Stimulated activated CD4-positive, alpha-beta T cell treated with anti-CD3 and anti-CD28 coated beads, TNF-alpha, amount 100 ng/mL, for 24 hours (primary cell): ENCODE data around the gene IFT81.
A peak's percentile ranks its signal among the peaks of the same experiment; 100 is the strongest.
"Not testable (repeated sequence)": the region's sequence is repeated elsewhere in the genome, so short reads cannot be mapped to it uniquely, and the experiment has no call there.

Experiments
- DNase-seq, 3 experiments: peaks; one replicate each; pipeline ENCODE4 v3.0.0-alpha.2; 2020; ENCODE audit warnings: low read depth in 3 of 3

The IFT81 gene

DNA sequence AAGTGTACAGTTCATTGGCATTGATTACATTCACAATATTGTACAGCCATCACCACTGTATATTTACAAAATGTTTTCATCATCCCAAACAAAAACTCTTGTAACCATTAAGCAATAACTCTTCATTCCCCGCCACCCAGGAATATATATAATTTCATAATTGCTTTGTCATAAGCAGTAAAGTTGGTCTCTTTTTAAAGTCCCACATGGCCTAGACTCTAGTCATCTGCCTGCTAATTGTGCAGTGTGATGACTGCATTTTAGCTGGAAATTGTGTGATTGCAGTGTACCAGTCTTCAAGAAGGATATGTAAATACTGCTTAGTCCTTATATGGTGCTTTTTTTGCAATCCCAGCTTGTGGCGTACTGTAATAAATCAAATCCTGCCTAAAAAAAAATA is 81.8 kb downstream of the IFT81 start:
- DNase-seq = no peak

DNA sequence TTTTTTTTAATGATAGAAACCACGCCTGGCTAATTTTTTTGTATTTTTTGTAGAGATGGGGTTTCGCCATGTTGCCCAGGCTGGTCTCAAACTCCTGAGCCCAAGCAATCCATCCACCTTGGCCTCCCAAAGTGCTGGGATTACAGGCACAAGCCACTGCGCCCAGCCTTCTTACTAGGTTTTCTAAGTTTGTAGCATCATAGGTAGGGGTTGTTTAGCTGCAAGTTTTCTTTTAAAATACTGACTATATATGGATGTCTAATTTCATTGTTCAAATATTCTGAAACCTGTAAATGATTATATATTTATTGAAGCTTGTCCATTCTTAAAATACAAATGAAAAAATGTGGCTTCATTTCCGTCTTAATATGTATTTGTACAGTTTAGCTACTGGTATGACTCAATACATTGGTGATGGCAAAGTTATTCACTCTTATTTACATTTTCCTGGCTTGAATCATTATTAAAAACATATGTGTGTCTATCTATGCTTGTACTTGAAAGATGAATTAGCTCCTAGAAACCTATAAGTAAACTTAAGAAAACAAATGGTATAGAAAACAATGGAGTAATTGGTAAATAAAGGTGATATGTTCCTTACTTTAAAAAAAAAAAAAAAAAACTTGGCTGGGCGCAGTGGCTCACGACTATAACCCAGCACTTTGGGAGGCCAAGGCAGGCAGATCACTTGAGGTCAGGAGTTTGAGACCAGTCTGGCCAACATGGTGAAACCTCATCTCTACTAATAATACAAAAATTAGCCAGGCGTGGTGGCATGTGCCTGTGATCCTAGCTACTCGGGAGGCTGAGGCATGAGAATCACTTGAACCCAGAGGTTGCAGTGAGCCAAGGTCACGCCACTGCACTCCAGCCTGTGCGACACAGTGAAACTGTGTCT is 87.7 kb downstream of the IFT81 start:
- DNase-seq = not testable (repeated sequence)

DNA sequence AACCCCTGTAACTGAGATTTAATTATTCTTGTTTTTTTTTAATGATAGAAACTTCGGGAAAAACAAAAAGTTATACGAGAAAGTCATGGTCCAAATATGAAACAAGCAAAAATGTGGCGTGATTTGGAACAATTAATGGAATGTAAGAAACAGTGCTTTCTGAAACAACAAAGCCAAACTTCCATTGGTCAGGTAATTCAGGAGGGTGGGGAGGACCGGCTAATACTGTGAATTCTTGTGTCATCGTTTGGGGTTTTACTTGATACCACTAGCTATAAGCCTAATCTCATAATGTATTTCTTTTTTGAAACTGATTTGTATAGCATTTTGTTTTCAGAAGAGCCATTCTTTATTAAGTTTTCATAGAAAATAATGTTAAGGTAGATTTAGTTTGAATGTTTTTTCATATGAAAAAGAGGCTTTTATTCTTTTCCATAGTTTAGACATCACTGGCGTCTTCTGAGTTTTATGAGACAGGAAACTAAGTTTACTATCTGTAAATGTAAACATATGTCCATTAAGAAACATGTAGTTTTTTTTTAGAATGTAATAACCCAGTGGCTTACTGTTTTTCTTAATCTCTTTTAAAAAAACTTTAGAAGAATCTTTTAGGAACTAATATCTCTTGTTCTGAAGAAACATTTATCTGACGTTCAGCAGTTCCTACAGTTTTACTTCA is 94.0 kb downstream of the IFT81 start:
- DNase-seq = no peak

DNA sequence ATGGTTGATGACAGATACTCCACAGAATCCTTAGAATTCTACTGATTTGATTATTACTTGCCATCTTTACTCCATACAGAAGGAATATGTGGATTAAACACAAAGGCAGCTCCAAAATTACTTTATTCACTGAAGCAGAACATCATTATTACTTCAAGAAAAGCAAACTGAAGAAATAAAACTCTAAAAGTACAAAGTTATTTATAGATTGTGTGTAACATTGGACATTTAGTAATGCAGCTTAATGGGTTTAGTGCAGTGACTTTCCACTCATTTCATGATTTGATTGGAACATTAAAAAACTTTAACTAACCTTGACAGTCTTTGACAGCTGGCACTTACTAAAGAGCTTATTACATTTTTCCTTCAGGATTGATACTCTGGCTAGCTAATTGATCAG is 97.9 kb downstream of the IFT81 start:
- DNase-seq = no peak

DNA sequence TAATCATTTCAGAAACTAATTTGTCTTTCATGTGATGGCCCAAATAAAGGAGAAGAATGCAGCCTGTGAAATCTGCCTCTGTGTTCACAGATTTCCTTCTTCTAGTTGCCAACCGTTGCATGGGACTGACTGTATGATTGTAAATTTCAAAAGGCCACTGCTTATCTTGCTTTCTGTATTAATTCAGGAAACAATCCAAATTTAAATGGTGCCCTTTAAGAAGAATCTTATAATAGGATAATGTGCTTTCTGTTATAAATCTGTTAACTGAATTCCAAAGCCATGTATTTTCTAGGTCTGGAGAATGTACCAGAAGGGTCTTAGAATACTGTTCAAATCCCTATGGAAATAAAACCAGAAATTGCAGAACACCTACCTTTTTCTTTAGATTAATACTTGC is 98.3 kb downstream of the IFT81 start:
- no peak for DNase-seq

DNA sequence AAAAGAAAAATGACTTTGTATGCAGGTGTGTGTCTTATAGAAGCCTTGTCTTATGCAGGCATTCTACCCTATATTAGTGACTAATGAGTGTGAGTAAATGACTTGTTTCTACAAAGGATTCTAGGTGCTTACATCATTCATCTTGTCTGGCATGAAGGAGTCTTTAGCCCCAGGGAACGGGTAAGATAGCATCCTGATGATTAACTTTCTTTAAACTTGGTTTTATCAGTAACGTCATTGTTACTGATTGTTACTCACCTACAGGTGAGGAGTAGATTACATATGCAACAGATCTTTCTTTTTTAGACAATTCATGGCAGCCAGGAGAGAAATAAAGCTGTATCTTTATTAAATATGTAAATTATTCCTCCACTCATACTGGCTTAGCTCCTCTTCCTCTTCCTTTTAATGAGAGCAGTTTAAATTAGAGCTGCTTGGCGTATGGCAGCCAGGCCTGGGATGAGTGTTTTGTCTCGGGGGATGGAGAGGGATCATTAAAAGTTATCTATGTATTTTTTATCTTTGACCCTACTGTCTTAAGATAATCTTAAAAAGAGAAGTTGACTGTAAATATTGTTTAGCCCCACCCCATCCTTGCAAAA is 99.7 kb downstream of the IFT81 start:
- DNase-seq = no peak

DNA sequence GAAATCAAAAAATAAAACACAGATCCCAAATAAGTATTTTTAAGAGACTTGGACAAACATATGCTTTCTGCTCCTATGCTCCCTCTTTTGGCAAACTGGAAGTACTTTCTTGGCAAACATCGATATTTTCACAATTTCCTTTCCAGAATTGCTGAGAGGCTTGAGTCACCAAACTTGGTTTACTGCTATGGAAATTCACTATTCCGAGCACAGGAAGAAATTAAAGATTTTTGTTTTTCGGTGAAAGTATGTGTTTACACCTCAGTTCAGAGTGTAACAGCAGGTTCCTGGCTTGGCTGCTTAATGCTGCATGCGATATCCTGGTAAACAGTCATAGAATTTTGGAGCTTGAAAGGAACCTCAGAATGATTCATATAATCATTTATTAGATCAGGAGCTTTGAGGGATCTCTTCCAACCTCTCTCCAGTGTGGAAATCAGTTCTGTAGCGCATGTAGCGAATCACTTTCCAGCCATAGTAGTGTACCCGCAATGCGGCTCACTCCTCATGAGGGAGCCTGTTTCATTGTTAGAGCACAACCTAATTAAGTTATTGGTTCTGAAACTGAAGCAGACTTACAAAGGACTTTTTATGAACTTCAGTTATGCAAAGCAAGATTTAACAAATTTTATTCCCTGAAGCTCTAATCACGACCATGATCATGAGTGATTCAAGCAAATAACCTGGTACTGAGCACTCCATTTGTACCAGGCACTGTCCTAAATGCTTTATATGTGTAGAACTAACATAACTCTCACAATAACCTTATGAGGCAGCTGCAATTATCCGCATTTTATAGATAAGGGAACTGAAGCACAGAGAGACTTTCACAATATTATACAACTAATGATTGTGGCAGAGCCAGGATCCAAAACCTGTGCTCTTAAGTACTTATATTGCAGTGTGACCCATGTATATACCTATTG is 100.5 kb downstream of the IFT81 start:
- no peak for DNase-seq

DNA sequence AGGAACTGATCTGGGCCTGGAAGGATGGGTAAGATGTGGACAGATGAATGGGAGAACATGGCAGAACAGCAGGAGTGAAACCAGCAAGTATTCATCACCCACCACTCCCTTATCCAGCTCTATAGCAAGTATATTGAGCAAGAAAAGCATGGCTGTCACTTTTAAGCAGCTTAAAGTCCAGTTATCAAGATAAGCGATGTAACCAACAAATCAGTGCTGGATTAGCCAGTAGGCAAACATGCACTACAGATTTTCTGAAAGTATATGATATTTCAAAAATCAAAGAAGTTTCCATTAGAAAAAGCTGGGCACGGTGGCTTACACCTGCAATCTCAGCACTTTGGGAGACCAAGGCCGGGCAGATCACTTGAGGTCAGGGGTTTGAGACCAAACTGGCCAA is 103.0 kb downstream of the IFT81 start:
- DNase-seq = no peak

DNA sequence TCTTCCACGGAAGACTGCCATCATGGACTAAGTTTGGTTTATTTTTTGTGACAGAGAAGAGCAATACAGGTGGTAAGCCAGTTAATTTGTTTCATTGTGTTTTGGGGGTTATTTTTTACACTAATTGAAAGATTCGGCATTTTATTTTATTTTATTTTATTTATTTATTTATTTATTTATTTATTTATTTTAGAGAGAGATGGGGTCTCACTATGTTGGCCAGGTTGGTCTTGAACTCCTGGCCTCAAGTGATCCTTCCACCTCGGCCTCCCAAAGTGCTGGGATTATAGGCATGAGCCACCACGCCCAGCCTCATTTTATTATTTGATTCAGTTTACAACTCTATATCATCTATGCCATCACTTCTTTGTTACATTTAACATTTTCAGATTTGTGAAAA is 104.2 kb downstream of the IFT81 start:
- DNase-seq = not testable (repeated sequence)

DNA sequence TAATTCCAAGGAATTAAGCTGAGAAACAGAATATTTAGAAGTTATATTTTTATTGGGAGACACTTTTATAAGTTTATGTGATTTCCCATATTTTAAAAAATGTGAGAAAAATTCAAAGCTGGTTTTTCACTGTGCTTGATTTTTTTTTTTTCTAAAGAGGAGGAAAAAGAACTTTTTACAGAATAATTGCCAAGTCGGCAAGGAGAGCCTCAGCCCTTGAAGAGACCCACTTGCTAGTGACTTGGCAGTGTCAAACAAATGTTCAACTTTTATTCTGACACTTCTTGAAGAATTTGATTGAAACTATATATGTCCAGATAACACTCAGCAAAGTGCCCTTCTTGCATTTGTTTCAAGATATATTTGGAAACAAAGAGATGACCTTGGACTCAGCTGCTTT is 104.6 kb downstream of the IFT81 start:
- no peak for DNase-seq

DNA sequence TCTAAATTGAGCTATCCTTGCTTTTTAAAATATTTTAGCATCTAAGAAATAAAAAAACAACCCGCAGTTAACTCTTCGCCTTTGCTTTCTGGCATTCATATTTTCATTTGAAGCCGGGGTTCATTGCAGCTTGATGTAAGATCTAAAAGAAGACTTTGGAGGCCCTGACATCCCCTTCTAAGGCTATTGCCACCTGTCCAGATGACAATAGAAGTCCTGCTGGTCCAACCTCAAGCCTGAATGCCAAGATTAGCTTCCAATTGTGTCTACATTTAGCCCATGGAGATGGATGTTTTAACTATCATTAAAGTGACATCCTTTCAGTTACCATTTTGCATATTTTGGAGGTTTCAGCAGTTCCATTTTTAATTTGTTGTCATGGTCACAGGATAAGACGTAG is 105.3 kb downstream of the IFT81 start:
- no peak for DNase-seq

DNA sequence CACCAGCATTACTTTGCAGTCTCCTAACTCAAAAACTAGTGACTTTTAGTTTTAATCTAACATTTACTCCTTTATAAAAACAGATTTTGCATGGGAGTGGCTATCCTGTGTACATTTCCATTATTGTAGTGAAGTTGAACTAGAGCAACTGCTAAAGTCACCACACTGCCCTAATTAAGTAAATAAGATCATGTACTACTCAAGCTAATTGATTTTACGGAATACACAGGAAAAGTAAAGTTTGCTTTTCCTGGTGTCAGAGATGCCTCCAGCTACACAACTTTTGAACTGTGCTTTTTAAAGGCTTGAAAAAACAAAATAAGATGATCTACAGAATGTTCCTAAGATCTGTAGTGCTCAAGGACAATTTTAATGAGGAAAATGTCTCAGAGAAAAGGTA is 106.5 kb downstream of the IFT81 start:
- DNase-seq = no peak

DNA sequence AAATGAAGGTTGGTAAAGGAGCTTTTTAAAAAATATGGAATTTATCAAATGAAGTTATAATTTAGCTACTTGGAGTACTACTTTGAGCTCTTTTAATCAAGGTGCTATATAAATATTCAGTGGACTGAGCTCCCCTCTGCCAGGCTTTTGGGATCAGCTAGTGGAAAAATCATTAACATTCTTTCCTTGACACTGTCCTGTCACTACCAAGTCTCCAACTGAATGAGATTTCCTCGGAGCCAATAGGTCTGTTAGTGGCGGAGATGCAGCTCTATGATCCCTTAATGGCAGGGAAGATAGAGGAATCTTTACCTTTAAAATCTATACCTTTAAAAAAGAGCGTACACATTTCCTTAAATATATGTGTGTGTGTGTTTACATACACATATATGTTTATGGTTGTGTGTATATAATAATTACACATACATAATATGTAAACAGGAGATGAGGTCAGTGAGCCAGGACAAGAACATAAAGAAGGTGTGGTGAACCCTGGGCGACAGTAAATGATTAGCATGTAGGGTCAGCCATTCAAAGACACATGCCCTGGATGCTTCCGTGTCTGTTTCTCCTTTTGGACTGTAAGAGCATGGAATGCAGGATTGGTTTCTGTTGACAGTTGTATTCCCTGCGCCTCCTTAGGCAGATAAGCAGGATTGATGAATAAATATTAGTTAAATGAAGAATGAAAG is 109.2 kb downstream of the IFT81 start:
- DNase-seq = no peak

DNA sequence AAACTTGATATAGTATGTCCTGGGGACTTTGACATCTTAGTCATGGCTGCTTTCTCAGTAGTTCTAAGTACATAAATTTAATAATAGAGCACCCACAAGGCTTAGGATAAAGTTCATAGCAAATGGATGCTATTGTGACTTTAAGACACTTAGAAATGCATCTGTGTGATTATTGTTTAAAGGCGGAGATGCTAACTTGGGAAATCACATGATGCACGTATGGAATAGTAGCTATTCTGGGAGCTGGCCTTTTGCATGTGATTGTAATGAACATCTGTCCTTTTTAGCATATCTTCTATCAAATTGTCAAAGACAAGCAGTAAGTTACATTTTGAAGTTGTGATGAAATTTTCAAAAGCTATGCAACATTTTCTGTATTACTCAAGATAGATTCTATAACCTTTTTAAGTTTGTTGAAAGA is 110.2 kb downstream of the IFT81 start:
- no peak for DNase-seq

DNA sequence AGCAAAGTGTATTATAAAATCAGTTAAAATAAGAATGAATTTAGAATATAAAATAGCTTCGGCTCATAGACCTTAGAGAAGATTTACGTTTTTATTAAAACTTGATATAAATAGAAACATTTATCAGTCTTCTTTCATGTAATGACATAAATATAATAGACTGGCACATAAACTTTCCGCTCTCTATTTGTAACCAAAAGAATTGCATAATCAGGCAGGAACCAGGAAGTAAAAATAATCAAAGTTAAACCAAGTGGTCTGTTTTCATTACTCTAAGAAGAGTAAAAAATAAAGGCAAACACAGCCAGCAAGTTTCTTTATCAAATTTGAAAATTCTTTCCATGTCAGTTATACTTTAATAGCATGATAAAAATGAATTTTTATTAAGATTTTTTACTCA is 110.6 kb downstream of the IFT81 start:
- DNase-seq = no peak

DNA sequence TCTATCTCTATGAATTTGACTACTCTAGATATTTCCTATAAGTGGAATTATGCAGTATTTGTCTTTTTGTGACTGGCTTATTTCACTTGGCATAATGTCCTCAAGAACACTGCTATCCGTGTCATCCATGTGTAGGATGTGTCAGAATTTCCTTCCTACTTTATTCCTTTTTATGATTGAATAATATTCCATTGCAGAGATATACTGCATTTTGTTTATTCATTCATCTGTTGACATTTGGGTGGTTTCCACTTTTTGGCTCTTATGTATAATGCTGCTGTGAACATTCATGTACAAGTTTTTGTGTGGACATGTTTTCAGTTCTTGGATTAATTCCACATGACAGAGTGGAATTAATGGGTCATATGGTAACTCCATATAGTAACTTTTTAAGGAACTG is 111.2 kb downstream of the IFT81 start:
- no peak for DNase-seq

DNA sequence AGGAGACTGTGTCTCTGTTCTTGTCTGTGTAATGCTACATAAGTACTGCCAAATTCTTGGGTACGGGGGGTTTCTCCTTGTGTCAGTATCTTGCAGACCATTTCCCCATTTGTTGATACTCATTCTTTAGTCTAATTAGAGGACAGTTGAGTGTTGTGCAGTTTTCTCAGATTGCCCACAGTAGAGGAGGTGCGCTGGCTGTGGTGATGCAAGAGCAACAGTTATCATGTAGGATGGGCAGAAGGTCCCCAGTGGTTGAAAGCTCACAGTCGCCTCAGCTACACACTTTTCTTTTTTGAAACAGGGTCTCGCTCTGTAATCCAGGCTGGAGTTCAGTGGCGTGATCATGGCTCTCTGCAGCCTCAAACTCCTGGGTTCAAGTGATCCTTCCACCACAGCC is 119.1 kb downstream of the IFT81 start:
- DNase-seq = no peak

DNA sequence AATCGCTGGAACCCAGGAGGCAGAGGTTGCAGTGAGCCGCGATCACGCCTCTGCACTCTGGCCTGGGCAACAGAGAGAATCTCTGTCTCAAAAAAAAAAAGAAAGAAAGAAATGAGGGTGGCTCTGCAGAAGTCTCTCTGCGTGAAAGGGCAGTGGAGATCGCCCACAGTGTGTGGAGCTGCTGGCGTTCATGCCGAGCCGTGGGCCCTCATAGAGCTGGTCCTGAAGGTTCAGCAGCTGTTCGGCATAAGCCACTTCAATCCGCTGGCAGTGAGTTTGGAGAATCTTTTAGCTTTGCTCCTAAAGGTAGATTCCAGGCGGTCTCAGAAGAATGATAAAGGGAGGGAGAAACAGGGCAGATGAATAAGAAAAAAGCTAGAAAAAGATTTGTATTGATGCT is 120.2 kb downstream of the IFT81 start:
- DNase-seq = no peak

DNA sequence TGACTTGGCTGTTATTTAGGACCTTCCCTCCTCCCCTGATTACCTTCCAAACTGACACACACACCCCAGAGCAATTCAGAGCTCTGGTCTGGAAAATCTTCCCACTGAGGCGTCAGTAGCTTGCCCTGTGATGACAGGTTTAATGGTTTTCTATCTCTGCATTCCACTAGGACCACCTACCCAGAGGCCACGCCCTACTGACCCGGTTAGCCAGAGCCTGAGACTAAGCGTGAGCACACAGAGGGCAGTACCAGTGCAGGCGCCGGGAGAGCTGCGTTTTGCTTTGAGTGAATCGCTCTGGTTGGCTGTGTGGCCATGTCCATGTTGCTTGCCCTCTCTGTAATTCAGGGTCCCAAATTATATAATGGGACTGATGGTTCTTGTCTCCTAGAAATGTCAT is 120.7 kb downstream of the IFT81 start:
- no peak for DNase-seq

DNA sequence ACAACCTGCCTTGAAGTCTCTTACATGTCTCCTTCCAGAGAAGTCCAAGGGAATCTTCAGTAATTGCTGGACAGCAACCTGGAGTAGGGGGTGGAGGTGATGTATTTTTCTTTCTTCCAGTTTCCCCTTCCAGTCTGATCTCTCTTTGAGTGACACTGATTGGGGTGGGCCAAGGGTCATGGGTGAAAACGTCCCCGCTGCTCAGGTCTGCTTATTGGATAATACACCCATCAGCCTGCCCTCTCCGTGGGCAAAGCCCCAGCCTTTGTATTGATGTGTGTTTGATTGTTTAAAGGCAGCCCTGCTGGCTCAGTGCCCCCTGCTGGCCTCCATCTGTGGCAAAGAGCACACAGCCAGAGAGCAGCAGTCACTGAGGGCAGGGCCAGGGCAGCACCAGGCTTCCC is 121.2 kb downstream of the IFT81 start:
- DNase-seq = peak in 2 of 3 experiments; percentile 15 to 46

DNA sequence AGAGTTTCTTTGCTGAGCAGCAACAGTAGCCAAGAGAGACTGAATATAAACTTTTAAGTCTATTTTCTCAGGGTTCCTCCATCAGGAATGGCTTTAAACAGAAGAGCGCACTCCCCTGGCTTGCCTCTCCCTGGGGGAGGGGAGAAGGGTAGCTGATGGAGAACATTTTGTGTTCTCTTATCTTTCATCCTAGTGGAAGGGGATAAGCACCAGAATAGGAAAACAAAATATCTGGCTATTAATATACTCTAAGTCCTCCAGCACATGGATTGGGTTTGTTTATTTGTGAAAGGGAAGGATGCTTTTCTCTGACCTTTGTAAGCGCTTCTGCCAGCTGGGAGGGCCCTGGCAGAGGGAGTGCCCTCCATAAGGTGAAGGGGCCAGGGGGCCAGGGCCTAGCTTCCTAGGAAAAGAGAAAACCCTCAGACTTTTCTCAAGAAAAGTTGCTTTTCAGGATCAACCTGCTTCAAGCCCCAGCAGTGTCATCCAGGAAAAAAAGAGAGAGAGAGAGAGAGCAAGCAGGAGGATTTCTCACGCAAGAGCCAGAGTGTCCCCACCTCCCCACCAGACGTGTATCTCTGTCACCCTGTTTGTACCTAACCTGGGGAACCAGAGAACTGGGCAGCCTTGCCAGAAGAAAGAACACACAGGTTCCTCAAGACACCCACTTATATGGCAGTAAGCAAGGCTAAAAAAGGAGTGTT is 122.6 kb downstream of the IFT81 start:
- DNase-seq = no peak
